Activated T-cell treated with anti-CD3 and anti-CD28 coated beads, Interleukin-2, amount 50 U/mL, for 72 hours (primary cell): Measurements from ENCODE around the gene NRSN2. TPM values are rescaled to one million over a fixed set of nuclear protein-coding genes. Genes with fewer than 3 reads are reported as not detected.
"Not testable (repeated sequence)": the region's sequence is repeated elsewhere in the genome, so short reads cannot be mapped to it uniquely, and the experiment has no call there.

ENCODE experiments used
- ATAC-seq, 2 donors: fragments of 150-1000 bp; cut with Tn5 transposase; replicated peaks in 1 of 2; 2 replicates each; pipeline ENCODE4 v1.10.0; 2021; ENCODE audit warnings: moderate library complexity in 2 of 2, mild to moderate bottlenecking in 1 of 2
- DNase-seq, 2 donors: peaks; one replicate each; pipeline ENCODE4 v3.0.0; 2021 to 2022; ENCODE audit warnings: mixed read lengths in 1 of 2
- H3K27ac Mint-ChIP-seq: one replicate; pipeline ENCODE4 v1.8.0; 2022; ENCODE audit warnings: mild to moderate bottlenecking, moderate library complexity, mixed read lengths
- H3K27me3 Mint-ChIP-seq: one replicate; pipeline ENCODE4 v1.8.0; 2022; ENCODE audit warnings: low read depth, mixed read lengths
- H3K36me3 Mint-ChIP-seq, 2 donors: one replicate each; pipeline ENCODE4 v1.8.0; 2022; ENCODE audit warnings: mixed read lengths in 2 of 2, mild to moderate bottlenecking in 1 of 2; ENCODE audit not compliant: insufficient read depth in 2 of 2
- H3K4me1 Mint-ChIP-seq: one replicate; pipeline ENCODE4 v1.8.0; 2022; ENCODE audit warnings: low read depth, mixed read lengths
- H3K4me3 Mint-ChIP-seq, 2 donors: one replicate each; pipeline ENCODE4 v1.8.0; 2022; ENCODE audit warnings: mild to moderate bottlenecking in 2 of 2, mixed read lengths in 2 of 2, moderate library complexity in 2 of 2
- H3K9me3 Mint-ChIP-seq, 2 donors: one replicate each; pipeline ENCODE4 v1.8.0; 2022; ENCODE audit warnings: mixed read lengths in 2 of 2
- total RNA-seq, 2 donors: library from RNA; stranded (reverse); gene quantifications; one replicate each; pipeline ENCODE4 v1.2.3, GENCODE V29; 2022

Gene NRSN2
- total RNA-seq, 2 donors from 2014 or later: 12.9 to 14.7 TPM

DNA sequence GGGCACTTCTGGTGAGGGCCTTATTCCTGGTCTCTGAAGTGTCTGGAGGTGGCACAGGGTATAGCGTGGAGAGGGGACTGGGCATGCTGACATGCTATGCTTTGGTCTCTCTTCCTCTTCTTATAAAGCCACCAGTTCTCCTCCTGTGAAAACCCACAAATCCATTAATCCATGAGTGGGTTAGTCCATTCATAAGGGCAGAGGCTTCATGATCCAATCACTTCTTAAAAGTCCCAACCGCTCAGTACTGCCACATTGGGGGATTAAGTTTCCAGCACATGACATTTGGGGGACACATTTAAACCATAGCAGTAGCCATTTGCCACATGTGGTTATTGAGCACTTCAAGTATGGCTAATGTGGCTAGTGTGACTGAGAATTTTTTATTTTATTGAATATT is 29.8 kb downstream of the NRSN2 start:
- Mint-ChIP-seq H3K4me1 (peaks cover 37% of the 10 kb centered on the region), H3K36me3 (peaks cover 3% of the 10 kb centered on the region in 2 donors), H3K27me3 (no peaks in the 10 kb centered on the region), H3K27ac (no peak overlapping the region), H3K4me3 (no peak overlapping the region), H3K9me3 (no peaks in the 10 kb centered on the region)
- ATAC-seq (no peak), DNase-seq (no peak)

DNA sequence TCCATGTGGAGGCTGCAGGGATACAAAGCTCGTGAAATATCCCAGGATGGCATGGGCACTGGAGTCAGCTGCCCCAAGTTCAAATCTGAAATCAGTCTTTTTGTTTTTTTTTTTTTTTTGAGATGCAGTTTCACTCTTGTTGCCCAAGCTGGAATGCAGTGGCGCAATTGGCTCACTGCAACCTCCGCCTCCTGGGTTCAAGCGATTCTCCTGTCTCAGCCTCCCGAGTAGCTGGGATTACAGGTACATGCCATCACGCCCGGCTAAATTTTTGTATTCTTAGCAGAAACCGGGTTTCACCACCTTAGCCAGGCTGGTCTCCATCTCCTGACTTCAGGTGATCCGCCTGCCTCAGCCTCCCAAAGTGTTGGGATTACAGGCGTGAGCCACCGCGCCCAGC is 30.7 kb downstream of the NRSN2 start:
- DNase-seq, H3K27ac Mint-ChIP-seq, H3K27me3 Mint-ChIP-seq, H3K36me3 Mint-ChIP-seq, H3K9me3 Mint-ChIP-seq, ATAC-seq: not testable (repeated sequence)
- Mint-ChIP-seq H3K4me1 (peaks cover 33% of the 10 kb centered on the region), H3K4me3 (peak overlapping the region in 1 of 2 donors; percentile 92)

GRCh38 chr20:378961-379336 is 32.0 kb downstream of the NRSN2 start:
- DNase-seq: no peak

GRCh38 chr20:380763-381580 is 34.1 kb downstream of the NRSN2 start:
- peak overlapping the region; percentile 92 to 95 for H3K4me3 Mint-ChIP-seq
- ATAC-seq: peak; percentile 76 to 77
- H3K27me3 Mint-ChIP-seq: no peaks in the 10 kb centered on the region
- H3K4me1 Mint-ChIP-seq: peaks cover 55% of the 10 kb centered on the region
- H3K9me3 Mint-ChIP-seq: no peaks in the 10 kb centered on the region
- H3K27ac Mint-ChIP-seq: peak overlapping the region; percentile 98
- DNase-seq: peak; percentile 87 to 91
- H3K36me3 Mint-ChIP-seq: peaks cover 15 to 22% of the 10 kb centered on the region in 2 donors

More at GRCh38 chr20:378961-379336, 32.0 kb downstream of the NRSN2 start:
- H3K36me3 Mint-ChIP-seq: peaks cover 11 to 12% of the 10 kb centered on the region in 2 donors
- H3K4me1 Mint-ChIP-seq: peaks cover 35% of the 10 kb centered on the region
- H3K9me3 Mint-ChIP-seq: no peaks in the 10 kb centered on the region
- H3K27me3 Mint-ChIP-seq: no peaks in the 10 kb centered on the region
- H3K27ac Mint-ChIP-seq: peak overlapping the region; percentile 98
- peak overlapping the region; percentile 92 to 95 for H3K4me3 Mint-ChIP-seq
- ATAC-seq: no peak

DNA sequence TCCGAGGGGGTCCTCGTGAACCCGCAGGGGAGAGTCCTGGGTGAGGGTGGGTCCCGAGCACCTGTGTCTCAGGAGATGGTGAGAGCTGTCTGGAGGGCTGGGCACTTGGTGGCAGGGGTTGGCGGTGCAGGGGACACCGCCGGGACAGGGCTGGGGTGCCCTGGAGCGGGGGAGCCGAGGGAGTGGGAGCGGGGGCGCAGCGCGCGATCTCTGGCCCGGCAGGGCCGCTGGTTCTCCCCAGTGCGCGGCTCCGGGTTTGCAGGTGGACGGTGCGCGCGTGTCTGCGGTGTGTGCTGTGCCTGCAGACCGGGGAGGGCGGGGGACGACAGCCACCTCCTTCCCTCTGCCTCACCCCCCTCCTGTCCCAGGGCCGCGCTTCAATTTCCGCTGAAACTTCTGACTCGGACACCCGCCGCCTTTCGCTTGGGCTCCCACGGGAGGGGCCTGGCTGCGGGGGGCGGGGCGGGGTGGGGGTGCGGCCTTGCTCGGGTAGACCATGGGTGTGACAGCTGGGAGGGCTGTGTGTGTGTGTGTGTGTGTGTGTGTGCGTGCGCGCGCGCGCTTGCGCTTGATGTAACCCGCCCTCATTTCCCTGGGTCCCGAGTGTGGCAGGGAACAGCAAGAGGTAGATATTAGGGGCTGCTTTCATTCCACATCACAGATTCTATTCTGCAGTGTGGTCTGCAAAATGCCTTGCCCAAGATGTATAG is 34.8 kb downstream of the NRSN2 start:
- no peaks in the 10 kb centered on the region for H3K9me3 Mint-ChIP-seq
- peak; percentile 65 to 72 for ATAC-seq
- H3K4me3 Mint-ChIP-seq: peak overlapping the region; percentile 87 to 95
- peak; percentile 84 to 88 for DNase-seq
- H3K27me3 Mint-ChIP-seq: no peaks in the 10 kb centered on the region
- peak overlapping the region; percentile 84 for H3K27ac Mint-ChIP-seq
- H3K36me3 Mint-ChIP-seq: peaks cover 15 to 27% of the 10 kb centered on the region in 2 donors
- H3K4me1 Mint-ChIP-seq: peaks cover 57% of the 10 kb centered on the region

DNA sequence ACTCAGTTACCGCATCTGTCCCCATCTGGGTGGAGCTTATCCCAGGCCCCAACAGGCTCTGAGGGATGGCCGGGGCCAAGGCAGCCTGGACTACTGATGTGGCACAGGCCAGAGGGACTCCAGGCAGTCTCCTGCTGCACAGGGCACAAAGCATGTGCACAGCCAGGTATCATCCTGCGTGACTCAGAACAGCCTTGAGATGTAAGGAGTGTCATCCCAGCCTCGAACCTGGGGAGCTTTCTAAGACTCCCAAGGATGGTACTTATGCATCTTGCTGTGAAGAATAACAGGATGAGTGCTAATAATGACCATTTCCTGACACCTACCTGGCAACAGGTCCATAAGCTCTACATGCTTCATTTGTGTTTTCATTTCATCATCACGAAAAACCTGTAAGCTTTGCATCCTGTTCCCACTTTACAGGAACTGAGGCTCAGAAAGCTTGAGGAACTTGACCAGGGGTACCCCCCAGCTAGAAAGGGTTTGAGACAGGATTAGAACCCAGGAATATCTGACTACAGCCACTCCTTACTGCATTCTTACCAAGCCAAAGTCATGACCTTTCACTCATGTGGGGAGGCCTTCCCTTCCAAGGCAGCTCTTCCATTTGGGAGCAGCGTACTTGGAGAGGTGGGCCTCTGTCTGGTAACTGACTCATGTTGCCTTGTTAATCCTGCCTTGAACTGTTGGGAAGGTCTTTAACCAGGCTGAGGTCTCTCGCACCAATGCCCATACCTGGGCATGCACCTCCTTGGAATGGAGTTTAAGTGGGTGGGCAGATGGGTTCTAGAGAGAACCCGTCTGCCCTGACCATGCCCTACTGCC is 35.6 kb downstream of the NRSN2 start:
- H3K27me3 Mint-ChIP-seq: no peaks in the 10 kb centered on the region
- H3K4me1 Mint-ChIP-seq: peaks cover 57% of the 10 kb centered on the region
- peak overlapping the region; percentile 87 to 95 for H3K4me3 Mint-ChIP-seq
- H3K36me3 Mint-ChIP-seq: peaks cover 15 to 28% of the 10 kb centered on the region in 2 donors
- peak overlapping the region; percentile 84 for H3K27ac Mint-ChIP-seq
- peak in 1 of 2 donors; percentile 25 for DNase-seq
- no peaks in the 10 kb centered on the region for H3K9me3 Mint-ChIP-seq
- ATAC-seq: peak; percentile 2 to 5

- Mint-ChIP-seq H3K9me3 (no peaks in the 10 kb centered on the region), H3K27ac (no peak overlapping the region), H3K27me3 (no peaks in the 10 kb centered on the region), H3K4me1 (peaks cover 50% of the 10 kb centered on the region), H3K36me3 (peaks cover 21 to 42% of the 10 kb centered on the region in 2 donors), H3K4me3 (peak overlapping the region; percentile 42 to 87)
- no peak for DNase-seq
- no peak for ATAC-seq
Observed at GRCh38 chr20:383889-384288, 37.0 kb downstream of the NRSN2 start.

GRCh38 chr20:384723-385122 is 37.8 kb downstream of the NRSN2 start:
- peaks cover 21 to 46% of the 10 kb centered on the region in 2 donors for H3K36me3 Mint-ChIP-seq
- no peaks in the 10 kb centered on the region for H3K9me3 Mint-ChIP-seq
- peak overlapping the region in 1 of 2 donors; percentile 87 for H3K4me3 Mint-ChIP-seq
- DNase-seq: no peak
- no peak for ATAC-seq
- no peak overlapping the region for H3K27ac Mint-ChIP-seq
- peaks cover 42% of the 10 kb centered on the region for H3K4me1 Mint-ChIP-seq
- H3K27me3 Mint-ChIP-seq: no peaks in the 10 kb centered on the region

- Mint-ChIP-seq H3K27me3 (no peaks in the 10 kb centered on the region), H3K4me1 (peaks cover 40% of the 10 kb centered on the region), H3K36me3 (peaks cover 23 to 50% of the 10 kb centered on the region in 2 donors), H3K27ac (no peak overlapping the region), H3K9me3 (no peaks in the 10 kb centered on the region), H3K4me3 (peak overlapping the region in 1 of 2 donors; percentile 54)
- no peak for ATAC-seq
- no peak for DNase-seq
Observed at GRCh38 chr20:385448-385847, 38.5 kb downstream of the NRSN2 start.

DNA sequence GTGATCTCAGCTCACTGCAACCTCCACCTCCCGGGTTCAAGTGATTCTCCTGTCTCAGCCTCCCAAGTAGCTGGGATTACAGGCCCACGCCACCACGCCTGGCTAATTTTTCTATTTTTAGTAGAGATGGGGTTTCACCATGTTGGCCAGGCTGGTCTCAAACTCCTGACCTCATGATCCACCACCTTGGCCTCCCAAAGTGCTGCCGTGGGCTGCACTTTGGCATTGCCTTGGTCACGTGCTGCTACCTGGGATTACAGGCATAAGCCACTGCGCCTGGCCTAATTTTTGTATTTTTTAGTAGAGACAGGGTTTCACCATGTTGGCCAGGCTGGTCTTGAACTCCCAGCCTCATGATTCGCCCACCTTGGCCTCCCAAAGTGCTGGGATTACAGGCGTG is 39.7 kb downstream of the NRSN2 start:
- peaks cover 40% of the 10 kb centered on the region for H3K4me1 Mint-ChIP-seq
- H3K27me3 Mint-ChIP-seq, H3K4me3 Mint-ChIP-seq, H3K9me3 Mint-ChIP-seq, DNase-seq, ATAC-seq, H3K27ac Mint-ChIP-seq: not testable (repeated sequence)
- H3K36me3 Mint-ChIP-seq: peaks cover 24 to 54% of the 10 kb centered on the region in 2 donors

GRCh38 chr20:387520-387919 is 40.6 kb downstream of the NRSN2 start:
- Mint-ChIP-seq H3K36me3 (peaks cover 22 to 60% of the 10 kb centered on the region in 2 donors), H3K27me3 (no peaks in the 10 kb centered on the region), H3K4me1 (peaks cover 36% of the 10 kb centered on the region), H3K4me3 (no peak overlapping the region), H3K9me3 (no peaks in the 10 kb centered on the region), H3K27ac (no peak overlapping the region)
- no peak for DNase-seq
- no peak for ATAC-seq

- Mint-ChIP-seq H3K4me3 (peak overlapping the region in 1 of 2 donors; percentile 1), H3K27me3 (no peaks in the 10 kb centered on the region), H3K27ac (no peak overlapping the region), H3K36me3 (peaks cover 23 to 61% of the 10 kb centered on the region in 2 donors), H3K4me1 (peaks cover 28% of the 10 kb centered on the region), H3K9me3 (no peaks in the 10 kb centered on the region)
- no peak for ATAC-seq
- no peak for DNase-seq
Observed at GRCh38 chr20:388034-388994, 41.4 kb downstream of the NRSN2 start.
